Stimulated activated effector memory CD8-positive, alpha-beta T cell treated with anti-CD3 and anti-CD28 coated beads, Interleukin-12 subunit alpha, Interleukin-12 subunit beta, amount 100 ng/mL, for 72 hours (primary cell): ENCODE measurements around the gene IGF2R.
A peak's percentile ranks its signal among the peaks of the same experiment; 100 is the strongest.

Source experiments
- ATAC-seq: fragments of 150-1000 bp; cut with Tn5 transposase; 2 replicates; pipeline ENCODE4 v1.10.0; 2021
- DNase-seq, 2 donors: peaks; one replicate each; pipeline ENCODE4 v3.0.0; 2021 to 2022; ENCODE audit warnings: low spot score in 2 of 2
- H3K27ac Mint-ChIP-seq: one replicate; pipeline ENCODE4 v1.8.0; 2022; ENCODE audit warnings: mild to moderate bottlenecking, mixed read lengths
- H3K36me3 Mint-ChIP-seq: one replicate; pipeline ENCODE4 v1.8.0; 2022; ENCODE audit warnings: mild to moderate bottlenecking, mixed read lengths
- H3K4me1 Mint-ChIP-seq: one replicate; pipeline ENCODE4 v1.8.0; 2022; ENCODE audit warnings: mixed read lengths
- H3K4me3 Mint-ChIP-seq: one replicate; pipeline ENCODE4 v1.8.0; 2022; ENCODE audit warnings: mild to moderate bottlenecking, mixed read lengths
- H3K9me3 Mint-ChIP-seq: one replicate; pipeline ENCODE4 v1.8.0; 2022; ENCODE audit warnings: mixed read lengths

Gene IGF2R

DNA sequence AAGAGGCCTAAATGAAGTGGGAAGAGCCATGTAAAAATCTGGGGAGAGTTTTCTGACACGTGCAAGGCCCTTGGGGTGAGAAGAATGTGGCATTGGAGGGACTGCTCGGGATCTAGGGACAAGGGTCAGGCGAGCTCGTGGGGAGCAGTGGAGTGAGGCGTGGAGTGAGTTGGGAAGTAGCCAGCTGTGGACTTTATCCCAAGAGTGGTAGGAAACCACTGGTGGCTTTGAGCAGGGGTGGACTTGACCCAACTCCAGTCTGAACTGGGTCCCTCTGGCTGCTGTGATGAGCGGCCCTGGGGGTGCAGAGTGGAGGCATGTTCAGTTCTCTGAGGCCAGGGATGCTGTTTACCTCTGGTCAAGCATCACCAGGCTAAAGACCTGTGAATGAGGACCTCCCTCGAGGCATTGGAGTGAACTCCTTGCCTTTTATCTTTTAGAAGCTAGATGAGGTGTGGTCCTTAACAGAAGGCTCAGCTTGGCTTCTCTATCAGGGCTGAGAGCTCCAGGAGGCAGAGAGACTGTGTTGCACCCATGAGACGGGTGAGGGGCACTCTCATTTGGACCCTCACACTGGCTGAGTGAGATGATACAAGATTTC is 173.3 kb downstream of the IGF2R start:
- Mint-ChIP-seq H3K9me3 (no peaks in the 10 kb centered on the region), H3K4me3 (no peak overlapping the region), H3K4me1 (peaks cover 29% of the 10 kb centered on the region), H3K36me3 (no peaks in the 10 kb centered on the region), H3K27ac (no peak overlapping the region)
- DNase-seq (peak in 1 of 2 donors; percentile 41), ATAC-seq (no peak)

GRCh38 chr6:160146454-160147145 is 177.7 kb downstream of the IGF2R start:
- DNase-seq (no peak), ATAC-seq (no peak)
- H3K27ac Mint-ChIP-seq: no peak overlapping the region
- peaks cover 6% of the 10 kb centered on the region for H3K4me1 Mint-ChIP-seq
- no peak overlapping the region for H3K4me3 Mint-ChIP-seq
- peaks cover 3% of the 10 kb centered on the region for H3K9me3 Mint-ChIP-seq
- no peaks in the 10 kb centered on the region for H3K36me3 Mint-ChIP-seq

DNA sequence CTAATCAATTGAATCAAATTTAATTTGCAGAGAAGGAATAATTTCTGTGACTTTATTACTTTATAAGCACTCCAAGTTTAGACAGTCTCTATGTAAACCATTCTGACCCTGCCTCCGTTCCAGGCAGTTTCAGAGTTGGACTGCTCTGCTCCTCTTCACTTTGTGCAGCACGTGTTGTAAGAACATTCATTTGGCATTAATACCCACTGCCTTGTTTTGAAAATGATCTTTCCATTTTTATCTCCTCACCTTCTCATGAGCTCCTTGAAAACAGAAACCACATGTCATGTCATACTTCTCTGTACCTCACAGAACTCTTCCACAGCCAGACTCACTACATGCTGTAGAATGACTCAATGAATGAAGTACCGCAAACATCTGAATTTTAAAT is 178.3 kb downstream of the IGF2R start:
- H3K27ac Mint-ChIP-seq: no peak overlapping the region
- peaks cover 3% of the 10 kb centered on the region for H3K9me3 Mint-ChIP-seq
- no peaks in the 10 kb centered on the region for H3K36me3 Mint-ChIP-seq
- H3K4me1 Mint-ChIP-seq: peaks cover under 1% of the 10 kb centered on the region
- DNase-seq (no peak), ATAC-seq (no peak)
- no peak overlapping the region for H3K4me3 Mint-ChIP-seq

- no peak for ATAC-seq
- no peak for DNase-seq
- no peak overlapping the region for H3K27ac Mint-ChIP-seq
- H3K4me3 Mint-ChIP-seq: no peak overlapping the region
- no peaks in the 10 kb centered on the region for H3K36me3 Mint-ChIP-seq
- no peaks in the 10 kb centered on the region for H3K4me1 Mint-ChIP-seq
- H3K9me3 Mint-ChIP-seq: peaks cover 9% of the 10 kb centered on the region
Observed at GRCh38 chr6:160154471-160154870, 185.6 kb downstream of the IGF2R start.

- Mint-ChIP-seq H3K36me3 (no peaks in the 10 kb centered on the region), H3K4me3 (no peak overlapping the region), H3K9me3 (peaks cover 7% of the 10 kb centered on the region), H3K4me1 (no peaks in the 10 kb centered on the region), H3K27ac (no peak overlapping the region)
- no peak for ATAC-seq
- DNase-seq: no peak
Observed at GRCh38 chr6:160156842-160157241, 188.0 kb downstream of the IGF2R start.

- no peak overlapping the region for H3K27ac Mint-ChIP-seq
- H3K9me3 Mint-ChIP-seq: no peaks in the 10 kb centered on the region
- H3K36me3 Mint-ChIP-seq: no peaks in the 10 kb centered on the region
- no peaks in the 10 kb centered on the region for H3K4me1 Mint-ChIP-seq
- ATAC-seq (no peak), DNase-seq (no peak)
- no peak overlapping the region for H3K4me3 Mint-ChIP-seq
Observed at GRCh38 chr6:160160450-160160849, 191.6 kb downstream of the IGF2R start.
